Activated CD4-positive, alpha-beta T cell treated with anti-CD3 and anti-CD28 coated beads, Interleukin-2, amount 50 U/mL, for 24 hours (primary cell): Measurements from ENCODE around the gene PFKFB2.

Source experiments
- DNase-seq, 2 donors: peaks; one replicate each; pipeline ENCODE4 v3.0.0-alpha.2; 2020; ENCODE audit warnings: low read depth in 1 of 2, low spot score in 1 of 2

Gene PFKFB2

DNA sequence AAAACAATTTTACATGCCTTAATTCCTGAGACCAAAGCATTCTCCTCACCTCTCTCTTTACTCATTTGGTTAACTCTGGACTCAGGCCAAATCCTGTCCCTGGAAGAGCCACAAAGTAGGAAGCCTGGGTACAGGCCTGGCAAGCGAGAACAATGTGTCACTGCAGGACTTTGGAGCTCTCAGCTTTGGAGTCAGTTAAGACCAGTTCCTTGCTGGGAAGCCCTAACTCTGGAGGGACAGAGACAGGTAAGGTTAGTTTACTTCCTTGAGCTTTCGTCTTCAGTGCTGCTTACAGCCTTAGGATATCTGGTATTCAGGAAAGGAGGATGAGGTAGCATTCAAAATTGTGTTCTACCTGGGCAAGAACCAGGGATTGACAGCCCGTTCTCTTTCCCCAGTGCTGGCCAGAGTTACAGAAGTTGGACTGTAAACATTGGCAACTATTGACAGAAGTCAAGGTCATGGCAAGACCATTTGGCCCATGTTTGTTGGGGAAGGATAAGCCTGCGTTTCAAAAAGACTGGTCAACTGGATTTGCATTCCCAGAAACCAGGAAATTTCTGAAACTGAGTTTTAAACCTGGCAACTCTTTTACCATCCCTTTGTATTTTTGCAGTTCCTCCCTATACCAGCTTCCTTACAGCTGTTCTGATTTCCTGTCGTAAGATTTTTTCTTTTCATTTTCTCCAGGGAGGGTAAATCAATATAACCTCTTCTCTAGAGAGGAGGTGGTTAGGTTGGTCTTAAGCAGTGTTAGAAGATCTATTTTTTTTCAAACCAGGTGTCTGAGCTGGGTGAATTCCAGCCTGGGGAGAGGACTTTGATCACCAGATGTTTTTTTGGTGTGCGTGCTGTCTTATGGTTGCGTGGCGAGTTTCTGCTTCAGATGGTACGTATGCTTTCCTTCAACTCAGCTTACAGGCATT is 35.9 kb downstream of the PFKFB2 start, which contains the start of gene C4BPB:
C4BPB (plus strand) TSS at position 160 of the 926 bp plus-strand sequence; CDS start at position 832, 672 bp downstream.
- peak in 1 of 2 donors; percentile 14 for DNase-seq

GRCh38 chr1:207089627-207090355 is 36.7 kb downstream of the PFKFB2 start:
- no peak for DNase-seq

DNA sequence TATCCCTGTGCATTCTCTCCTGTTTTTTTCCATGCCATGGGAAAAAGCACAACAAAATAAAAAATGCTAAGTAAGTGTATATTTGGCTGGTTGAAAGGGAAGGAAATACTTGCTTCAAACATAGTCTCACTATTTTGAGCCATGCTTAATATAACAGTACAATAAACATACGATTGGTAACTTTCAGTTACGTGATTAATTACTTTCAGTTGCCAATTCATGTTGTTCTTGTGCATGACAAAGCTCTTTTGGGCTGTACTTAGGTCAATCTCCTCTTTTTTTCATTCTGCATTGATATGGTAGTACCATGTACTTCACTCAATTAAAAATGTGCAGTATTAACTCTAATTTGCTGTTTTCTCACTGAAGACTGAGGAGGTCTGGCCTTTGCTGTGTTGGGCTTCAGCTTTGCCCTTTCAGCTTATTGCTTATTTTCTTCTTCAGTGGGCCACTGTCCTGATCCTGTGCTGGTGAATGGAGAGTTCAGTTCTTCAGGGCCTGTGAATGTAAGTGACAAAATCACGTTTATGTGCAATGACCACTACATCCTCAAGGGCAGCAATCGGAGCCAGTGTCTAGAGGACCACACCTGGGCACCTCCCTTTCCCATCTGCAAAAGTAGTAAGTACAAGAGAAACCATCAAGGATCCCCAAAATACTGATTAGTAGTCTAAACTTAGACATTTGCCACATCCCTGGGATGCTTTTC is 38.3 kb downstream of the PFKFB2 start:
- DNase-seq = no peak

- no peak for DNase-seq
These were observed 40.9 kb downstream of the PFKFB2 start for GRCh38 chr1:207093944-207094343.

DNA sequence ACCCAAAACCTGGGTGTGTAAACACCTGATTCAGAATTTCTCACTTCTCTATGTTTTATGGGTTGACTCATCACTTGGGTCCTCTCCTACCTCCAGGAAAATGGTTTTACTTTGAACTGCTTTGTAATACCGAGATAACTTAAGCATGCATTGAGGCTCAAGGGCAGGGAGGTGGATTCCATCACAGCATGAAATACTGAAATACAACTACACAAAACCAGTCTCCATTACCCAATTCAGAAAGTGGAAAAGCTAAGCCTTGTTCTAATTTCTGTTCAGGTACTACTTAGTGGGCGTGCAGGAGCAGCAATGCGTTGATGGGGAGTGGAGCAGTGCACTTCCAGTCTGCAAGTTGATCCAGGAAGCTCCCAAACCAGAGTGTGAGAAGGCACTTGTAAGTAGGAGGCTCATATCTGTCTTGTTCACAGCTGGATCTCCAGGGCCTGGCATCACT is 44.8 kb downstream of the PFKFB2 start:
- peak in 1 of 2 donors; percentile 36 for DNase-seq

DNA sequence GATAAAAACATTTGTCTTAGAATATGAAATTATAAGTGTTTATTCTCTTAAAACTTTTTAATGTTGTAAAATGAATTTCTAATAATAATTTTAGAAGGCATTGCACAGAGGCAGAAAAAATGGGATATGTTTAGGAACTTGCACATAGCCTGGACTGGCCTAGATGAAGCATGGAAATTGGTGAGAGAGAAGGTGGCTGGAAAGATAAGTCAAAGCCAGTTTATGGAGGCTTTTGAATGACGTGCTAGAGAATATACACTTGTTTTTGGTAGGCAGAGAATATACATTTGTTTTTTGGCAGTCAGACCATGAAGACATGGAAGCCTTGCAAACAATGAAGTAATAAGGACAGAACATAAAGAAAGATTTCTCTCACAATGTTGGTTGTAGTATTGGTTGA is 48.6 kb downstream of the PFKFB2 start:
- DNase-seq = no peak

- DNase-seq = no peak
These were observed 49.1 kb downstream of the PFKFB2 start for GRCh38 chr1:207102146-207102545.

DNA sequence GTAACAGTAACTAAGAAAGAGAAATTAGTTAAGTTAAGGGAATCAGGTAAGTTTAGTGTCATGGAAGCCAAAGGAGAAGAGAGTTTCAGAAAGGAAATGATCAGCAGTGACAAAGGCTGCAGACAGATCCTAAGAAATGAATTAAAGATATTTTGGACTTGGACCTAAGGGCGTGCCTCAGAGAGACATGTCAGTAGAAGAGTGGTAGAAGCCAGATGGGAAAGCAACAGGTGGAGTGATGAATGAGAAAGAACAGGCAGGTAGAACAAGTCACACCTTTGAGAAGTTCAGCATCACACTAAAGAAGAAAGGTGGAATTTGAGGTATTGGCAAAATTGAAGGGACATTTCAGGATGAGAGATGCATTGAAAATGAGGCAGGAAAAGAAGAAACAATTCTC is 49.6 kb downstream of the PFKFB2 start:
- DNase-seq = no peak

DNA sequence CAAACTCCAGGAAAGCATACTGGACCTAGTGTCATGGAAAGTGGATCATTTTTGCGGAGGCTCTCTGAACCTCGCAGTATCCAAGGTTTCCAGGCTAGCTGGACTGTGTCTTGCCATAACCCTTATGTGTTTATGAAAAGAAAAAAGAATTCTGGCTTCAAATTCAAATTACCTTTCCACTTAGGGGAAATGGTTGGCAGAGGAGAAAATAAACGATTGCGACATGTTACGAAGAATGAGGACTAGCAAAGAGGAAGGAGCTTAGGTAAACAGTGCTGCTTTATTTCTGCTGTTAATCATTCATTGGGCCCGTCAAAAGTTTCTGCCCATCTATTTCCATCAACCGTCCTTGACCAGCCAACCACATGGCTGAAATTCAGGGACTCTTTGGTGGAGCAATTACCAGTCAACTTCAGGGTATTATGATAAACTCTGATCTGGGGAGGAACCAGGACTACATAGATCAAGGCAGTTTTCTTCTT is 50.9 kb downstream of the PFKFB2 start, which contains the start of gene C4BPA:
C4BPA (plus strand) TSS at position 342 of the 482 bp plus-strand sequence. CDS start 8,793 bp downstream, outside the sequence.
- no peak for DNase-seq

DNA sequence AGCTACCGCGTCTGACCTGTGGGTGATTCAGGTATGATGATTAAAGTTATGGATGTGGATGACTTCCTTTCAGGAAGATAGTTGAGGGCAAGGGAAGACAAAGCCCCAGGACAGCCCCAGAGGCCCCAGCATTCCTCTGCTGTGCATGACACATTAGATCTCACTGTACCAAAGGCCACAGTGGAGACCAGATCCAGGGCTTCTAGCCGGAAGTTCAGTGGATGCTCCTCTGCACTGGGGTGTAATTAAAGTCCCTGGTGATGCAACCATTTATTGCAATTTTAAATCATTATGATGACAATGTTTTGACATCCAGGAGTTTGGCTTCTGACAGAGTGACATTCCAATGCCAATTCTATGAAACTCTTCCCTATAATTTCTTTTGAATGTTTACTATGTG is 55.9 kb downstream of the PFKFB2 start:
- no peak for DNase-seq

DNA sequence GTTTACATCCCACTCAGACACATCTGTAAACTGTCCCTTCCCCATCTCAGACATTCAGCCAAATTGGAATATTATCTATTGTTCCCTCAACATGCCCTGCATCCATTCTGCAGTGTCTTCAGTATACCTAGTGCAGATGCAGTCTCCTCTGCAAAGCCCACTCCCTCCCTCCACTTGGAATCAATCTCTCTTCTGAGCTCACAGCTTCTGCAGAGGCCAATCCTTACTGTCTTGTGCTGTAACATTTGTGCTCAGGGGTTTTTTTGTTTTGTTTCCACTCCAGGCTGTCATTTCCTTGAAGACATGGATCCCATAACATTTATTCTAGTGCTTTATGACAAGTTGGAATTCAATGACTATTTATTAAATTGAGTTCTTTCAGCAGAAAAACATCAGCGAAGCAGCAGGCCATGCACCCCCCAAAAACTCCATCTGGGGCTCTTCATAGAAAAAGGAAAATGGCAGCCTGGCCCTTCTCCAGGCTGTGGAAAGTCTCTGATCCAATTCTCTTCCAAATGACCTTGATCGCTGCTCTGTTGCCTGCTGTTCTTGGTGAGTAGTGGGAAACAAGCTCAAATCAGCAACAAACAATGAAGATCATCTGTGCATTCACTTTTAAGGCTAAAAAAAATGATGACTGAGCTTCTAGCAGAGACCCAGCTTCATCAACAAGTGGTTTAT is 59.7 kb downstream of the PFKFB2 start:
- no peak for DNase-seq

GRCh38 chr1:207115269-207115668 is 62.2 kb downstream of the PFKFB2 start:
- no peak for DNase-seq

DNA sequence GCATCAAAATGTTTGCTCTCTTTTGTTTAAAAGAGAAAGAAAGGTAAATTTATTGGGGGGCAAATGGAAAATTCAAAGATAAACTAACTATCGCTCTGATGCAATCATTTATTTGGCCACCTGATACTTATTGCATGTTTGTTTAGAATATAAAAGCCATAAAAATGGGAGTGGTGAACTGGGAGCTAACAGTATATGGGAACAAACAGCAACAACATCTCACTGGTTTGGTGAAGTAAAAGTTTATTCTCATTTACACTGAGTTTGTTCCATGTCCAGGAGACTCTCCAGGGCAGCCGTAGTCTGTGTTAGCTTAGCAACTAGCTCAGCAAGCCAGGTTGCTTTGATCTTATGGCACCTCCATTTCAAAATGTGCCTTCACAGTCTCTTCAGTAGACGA is 71.3 kb downstream of the PFKFB2 start:
- no peak for DNase-seq

DNA sequence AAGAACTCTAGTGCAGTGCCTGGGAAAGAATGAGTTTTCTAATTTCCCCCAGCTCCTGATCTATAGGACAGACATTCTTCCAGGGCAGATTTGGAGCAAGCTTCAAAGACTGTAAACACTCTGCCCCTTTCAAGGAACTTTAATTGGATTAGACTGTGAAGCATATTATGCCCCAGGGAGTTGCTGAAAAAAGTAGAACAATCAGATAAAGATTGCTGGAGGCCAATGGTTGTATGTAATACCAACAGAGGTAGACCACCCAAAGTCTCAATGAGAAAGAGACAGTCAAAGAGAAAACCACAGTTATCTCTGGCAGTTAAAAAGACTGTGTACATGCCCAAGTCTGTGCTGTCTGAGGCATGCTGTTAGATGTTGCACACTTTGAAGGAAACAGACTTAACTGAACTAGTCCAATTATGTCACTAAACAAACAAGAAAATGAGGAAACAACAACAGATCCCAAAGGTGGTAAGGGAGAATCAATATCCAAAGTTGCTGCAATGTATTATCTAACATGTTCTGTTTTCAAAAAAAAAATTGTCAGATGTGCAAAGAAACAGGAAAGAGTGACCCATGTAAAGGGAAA is 75.4 kb downstream of the PFKFB2 start:
- no peak for DNase-seq

DNA sequence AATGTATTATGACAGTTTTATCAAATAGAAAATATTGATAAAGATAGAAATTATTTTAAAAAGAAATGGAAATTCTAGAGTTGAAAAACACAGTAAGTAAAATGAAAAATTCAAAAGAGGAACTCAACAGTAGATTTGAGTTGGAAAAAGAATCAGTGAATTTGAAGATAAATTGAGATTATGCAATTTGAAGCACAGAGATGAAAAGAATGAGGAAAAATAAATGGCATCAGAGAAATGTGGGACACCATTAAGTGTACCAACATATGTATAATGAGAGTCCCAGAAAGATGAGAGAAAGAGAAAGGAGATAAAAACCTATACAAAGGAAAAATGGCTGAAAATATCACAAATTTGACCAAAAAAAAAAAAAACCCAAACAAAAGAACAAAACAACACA is 76.0 kb downstream of the PFKFB2 start:
- no peak for DNase-seq
